ENCODE data around the gene DNTTIP2. TPM values are rescaled to one million over a fixed set of nuclear protein-coding genes. Genes with fewer than 3 reads are reported as not detected.
A peak's percentile ranks its signal among the peaks of the same experiment; 100 is the strongest.
"Not testable (repeated sequence)": the region's sequence is repeated elsewhere in the genome, so short reads cannot be mapped to it uniquely, and the experiment has no call there.

The DNTTIP2 gene
- total RNA-seq, 2 experiments from 2014 or later, result 58.5 to 64.5 TPM

DNA sequence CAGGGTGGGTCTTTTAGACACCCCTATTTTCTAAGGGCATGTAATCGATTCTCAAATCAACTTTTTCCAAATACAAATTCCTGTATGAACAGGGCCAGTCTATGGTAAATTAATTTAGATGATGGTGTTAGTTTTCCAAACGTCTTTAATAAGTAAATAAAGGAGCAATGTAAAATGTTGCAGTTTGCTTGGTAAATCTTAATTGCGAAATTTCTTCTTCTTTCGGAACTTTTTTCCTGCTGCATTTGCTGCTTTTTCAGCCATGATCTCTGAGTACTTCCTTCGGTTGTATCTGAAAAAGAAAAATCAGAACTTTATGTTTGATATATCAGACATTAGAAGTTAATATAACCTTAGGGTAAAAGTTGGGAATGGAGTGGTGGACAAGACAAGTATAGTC lies 9.4 kb downstream of the DNTTIP2 start:
- Mint-ChIP-seq H3K27ac (no peak overlapping the region), H3K4me3 (no peak overlapping the region), H3K9me3 (no peaks in the 10 kb centered on the region), H3K36me3 (ENCODE audit: low read depth) (peaks cover 41% of the 10 kb centered on the region), H3K27me3 (ENCODE audit: low read depth) (no peaks in the 10 kb centered on the region), H3K4me1 (ENCODE audit: low read depth) (peaks cover 7% of the 10 kb centered on the region)
- CTCF ChIA-PET, result no interaction called here
- intact Hi-C loops (cut with micrococcal nuclease), result no loop called here
- no peak for DNase-seq

DNA sequence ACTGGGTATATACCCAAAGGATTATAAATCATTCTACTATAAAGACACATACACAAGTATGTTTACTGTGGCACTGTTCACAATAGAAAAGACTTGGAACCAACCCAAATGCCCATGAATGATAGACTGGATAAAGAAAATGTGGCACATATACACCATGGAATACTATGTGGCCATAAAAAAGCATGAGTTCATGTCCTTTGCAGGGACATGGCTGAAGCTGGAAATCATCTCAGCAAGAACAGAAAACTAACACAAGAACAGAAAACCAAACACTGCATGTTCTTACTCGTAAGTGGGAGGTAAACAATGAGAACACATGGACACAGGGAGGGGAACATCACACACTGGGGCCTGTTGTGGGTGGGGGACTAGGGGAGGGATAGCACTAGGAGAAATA lies 10.5 kb downstream of the DNTTIP2 start:
- H3K9me3 Mint-ChIP-seq; H3K4me3 Mint-ChIP-seq; intact Hi-C loops (cut with micrococcal nuclease); H3K27ac Mint-ChIP-seq; H3K4me1 Mint-ChIP-seq (ENCODE audit: low read depth); H3K27me3 Mint-ChIP-seq (ENCODE audit: low read depth); DNase-seq: not testable (repeated sequence)
- CTCF ChIA-PET, result interaction anchor here (0.5 to 1.0 kb wide), 2 partner anchors 10 to 14 kb away, joined by 3 read pairs; no protein-coding TSS in a partner anchor
- H3K36me3 Mint-ChIP-seq (ENCODE audit: low read depth), result peaks cover 31% of the 10 kb centered on the region

DNA sequence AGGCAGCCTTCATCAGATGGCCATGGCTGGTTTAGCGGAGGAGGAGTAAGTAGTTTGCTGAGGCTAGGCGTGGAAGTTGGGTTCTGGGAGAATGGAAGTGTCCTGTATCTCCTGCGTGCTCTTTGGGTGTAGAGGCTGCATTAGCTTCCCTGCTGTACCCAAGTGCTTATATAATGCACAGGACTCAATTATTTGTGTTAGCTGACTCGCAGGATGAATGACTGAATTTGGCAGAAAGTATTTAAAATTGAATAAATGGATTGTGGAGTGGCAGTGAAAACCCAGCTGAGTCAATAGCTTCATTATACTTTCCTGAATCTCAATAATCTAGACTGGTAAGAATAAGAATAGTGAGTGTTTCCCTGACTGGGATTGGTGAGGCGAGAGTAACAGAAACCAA lies 13.8 kb downstream of the DNTTIP2 start:
- no peaks in the 10 kb centered on the region for H3K27me3 Mint-ChIP-seq (ENCODE audit: low read depth)
- DNase-seq, result no peak
- H3K4me3 Mint-ChIP-seq, result no peak overlapping the region
- CTCF ChIA-PET, result no interaction called here
- H3K4me1 Mint-ChIP-seq (ENCODE audit: low read depth), result no peaks in the 10 kb centered on the region
- no peaks in the 10 kb centered on the region for H3K9me3 Mint-ChIP-seq
- peaks cover 16% of the 10 kb centered on the region for H3K36me3 Mint-ChIP-seq (ENCODE audit: low read depth)
- intact Hi-C loops (cut with micrococcal nuclease), result no loop called here
- H3K27ac Mint-ChIP-seq, result no peak overlapping the region

DNA sequence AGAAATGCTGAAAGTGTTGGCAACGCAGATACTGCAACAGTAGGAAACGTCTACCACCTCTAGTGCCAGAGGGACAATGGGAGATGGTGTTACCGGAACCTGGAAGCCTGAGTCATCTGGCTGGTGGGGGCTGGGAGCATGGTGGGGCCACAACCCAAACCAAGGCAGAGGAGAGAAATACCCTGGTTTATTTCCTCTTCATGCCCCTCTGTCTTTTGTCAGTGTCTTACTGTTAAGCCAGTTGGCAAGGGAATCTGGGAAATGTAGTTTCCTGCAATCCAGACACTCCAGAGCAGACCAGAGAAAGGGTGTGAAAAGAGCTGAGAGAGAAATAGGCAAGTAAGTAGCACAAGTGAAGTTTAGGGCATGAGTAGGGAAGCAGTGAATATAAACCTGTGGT lies 14.8 kb downstream of the DNTTIP2 start:
- H3K4me1 Mint-ChIP-seq (ENCODE audit: low read depth), result no peaks in the 10 kb centered on the region
- H3K27me3 Mint-ChIP-seq (ENCODE audit: low read depth), result no peaks in the 10 kb centered on the region
- H3K36me3 Mint-ChIP-seq (ENCODE audit: low read depth), result peaks cover 11% of the 10 kb centered on the region
- H3K9me3 Mint-ChIP-seq, result no peaks in the 10 kb centered on the region
- no peak overlapping the region for H3K4me3 Mint-ChIP-seq
- intact Hi-C loops (cut with micrococcal nuclease), result no loop called here
- H3K27ac Mint-ChIP-seq, result no peak overlapping the region
- CTCF ChIA-PET, result no interaction called here
- no peak for DNase-seq

DNA sequence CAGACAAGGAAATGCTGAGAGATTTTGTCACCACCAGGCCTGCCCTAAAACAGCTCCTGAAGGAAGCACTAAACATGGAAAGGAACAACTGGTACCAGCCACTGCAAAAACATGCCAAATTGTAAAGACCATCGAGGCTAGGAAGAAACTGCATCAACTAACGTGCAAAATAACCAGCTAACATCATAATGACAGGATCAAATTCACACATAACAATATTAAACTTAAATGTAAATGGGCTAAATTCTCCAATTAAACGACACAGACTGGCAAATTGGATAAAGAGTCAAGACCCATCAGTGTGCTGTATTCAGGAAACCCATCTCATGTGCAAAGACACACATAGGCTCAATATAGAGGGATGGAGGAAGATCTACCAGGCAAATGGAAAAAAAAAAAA lies 21.4 kb downstream of the DNTTIP2 start:
- CTCF ChIA-PET, result interaction anchor here (0.6 kb wide), 2 partner anchors 11 to 496 kb away, joined by 3 to 5 read pairs; no protein-coding TSS in a partner anchor
- H3K27ac Mint-ChIP-seq; H3K36me3 Mint-ChIP-seq (ENCODE audit: low read depth); DNase-seq; H3K4me1 Mint-ChIP-seq (ENCODE audit: low read depth); intact Hi-C loops (cut with micrococcal nuclease); H3K27me3 Mint-ChIP-seq (ENCODE audit: low read depth); H3K9me3 Mint-ChIP-seq; H3K4me3 Mint-ChIP-seq: not testable (repeated sequence)

DNA sequence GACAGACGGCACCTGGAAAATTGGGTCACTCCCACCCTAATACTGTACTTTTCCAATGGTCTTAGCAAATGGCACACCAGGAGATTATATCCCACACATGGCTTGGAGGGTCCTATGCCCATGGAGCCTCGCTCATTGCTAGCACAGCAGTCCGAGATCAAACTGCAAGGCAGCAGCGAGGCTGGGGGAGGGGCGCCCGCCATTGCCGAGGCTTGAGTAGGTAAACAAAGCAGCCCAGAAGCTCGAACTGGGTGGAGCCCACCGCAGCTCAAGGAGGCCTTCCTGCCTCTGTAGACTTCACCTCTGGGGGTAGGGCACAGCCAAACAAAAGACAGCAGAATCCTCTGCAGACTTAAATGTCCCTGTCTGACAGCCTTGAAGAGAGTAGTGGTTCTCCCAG lies 23.0 kb downstream of the DNTTIP2 start:
- H3K27ac Mint-ChIP-seq; H3K9me3 Mint-ChIP-seq; DNase-seq; intact Hi-C loops (cut with micrococcal nuclease); H3K4me3 Mint-ChIP-seq; CTCF ChIA-PET; H3K27me3 Mint-ChIP-seq (ENCODE audit: low read depth); H3K4me1 Mint-ChIP-seq (ENCODE audit: low read depth); H3K36me3 Mint-ChIP-seq (ENCODE audit: low read depth): not testable (repeated sequence)

DNA sequence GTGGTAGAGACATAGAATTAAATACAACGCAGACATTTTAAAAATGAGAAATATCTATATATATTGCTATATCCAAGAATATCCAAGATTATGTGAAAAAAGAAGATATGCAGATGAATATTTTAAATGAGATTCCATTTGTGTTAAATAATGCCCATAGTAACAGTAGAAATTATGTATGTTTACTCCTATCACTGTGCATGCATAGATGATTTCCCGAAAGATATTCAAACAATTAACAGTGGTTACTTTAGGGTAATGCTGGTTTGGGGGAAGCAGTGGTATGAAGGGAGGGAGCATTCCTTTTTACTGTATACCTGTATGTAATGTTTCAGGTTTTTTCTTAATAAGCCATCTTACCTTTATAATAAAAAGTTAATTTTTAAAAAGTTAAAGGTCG lies 25.1 kb downstream of the DNTTIP2 start:
- Mint-ChIP-seq H3K36me3 (ENCODE audit: low read depth) (no peaks in the 10 kb centered on the region), H3K9me3 (peaks cover 5% of the 10 kb centered on the region), H3K27me3 (ENCODE audit: low read depth) (no peaks in the 10 kb centered on the region), H3K4me1 (ENCODE audit: low read depth) (peaks cover 4% of the 10 kb centered on the region), H3K27ac (no peak overlapping the region), H3K4me3 (no peak overlapping the region)
- CTCF ChIA-PET, result interaction anchor here (1.5 kb wide), 1 partner anchor 11 kb away, joined by 6 read pairs; no protein-coding TSS in a partner anchor
- no peak for DNase-seq
- intact Hi-C loops (cut with micrococcal nuclease), result no loop called here

DNA sequence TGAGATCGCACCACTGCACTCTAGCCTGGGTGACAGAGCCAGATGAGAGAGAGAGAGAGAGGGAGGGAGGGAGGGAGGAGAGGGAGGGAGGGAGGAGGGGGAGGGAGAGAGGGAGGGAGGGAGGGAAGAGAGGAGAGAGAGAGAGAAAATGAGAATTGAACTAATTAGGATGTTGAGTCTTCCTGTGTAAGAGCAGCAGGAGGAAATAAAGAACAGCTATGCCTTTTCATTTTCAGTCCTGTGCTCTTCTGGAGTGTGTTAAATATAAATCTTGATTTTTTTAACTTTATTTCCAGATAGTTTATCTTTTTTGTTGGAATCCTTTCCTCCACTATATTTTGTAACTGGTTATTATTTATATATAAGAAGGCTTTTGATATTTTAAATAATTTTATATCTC lies 27.1 kb downstream of the DNTTIP2 start:
- CTCF ChIA-PET, result interaction anchor here (0.9 to 3.0 kb wide), 5 partner anchors 11 to 222 kb away, joined by 3 to 17 read pairs (median 4); no protein-coding TSS in a partner anchor
- H3K4me3 Mint-ChIP-seq, result no peak overlapping the region
- H3K27me3 Mint-ChIP-seq (ENCODE audit: low read depth), result no peaks in the 10 kb centered on the region
- H3K4me1 Mint-ChIP-seq (ENCODE audit: low read depth), result peaks cover 6% of the 10 kb centered on the region
- intact Hi-C loops (cut with micrococcal nuclease), result no loop called here
- H3K9me3 Mint-ChIP-seq, result peaks cover 4% of the 10 kb centered on the region
- no peak overlapping the region for H3K27ac Mint-ChIP-seq
- no peak for DNase-seq
- peaks cover 2% of the 10 kb centered on the region for H3K36me3 Mint-ChIP-seq (ENCODE audit: low read depth)

DNA sequence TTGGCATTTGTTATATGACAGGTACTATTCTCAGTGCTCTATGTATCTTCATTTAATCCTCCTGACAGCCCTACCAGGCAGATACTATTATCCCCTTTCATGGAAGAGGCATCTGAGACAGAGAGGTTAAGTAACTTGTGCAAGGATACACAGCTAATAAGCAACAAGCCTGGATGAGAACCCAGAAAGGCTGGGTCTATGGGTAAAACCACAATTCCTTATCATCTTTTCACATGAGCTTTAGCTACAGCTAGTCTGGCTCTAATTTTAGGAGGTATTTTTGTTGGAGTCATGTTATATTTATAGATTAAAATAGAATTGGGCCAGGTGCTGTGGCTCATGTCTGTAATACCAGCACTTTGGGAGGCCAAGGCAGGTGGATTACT lies 27.7 kb downstream of the DNTTIP2 start:
- peaks cover 2% of the 10 kb centered on the region for H3K36me3 Mint-ChIP-seq (ENCODE audit: low read depth)
- CTCF ChIA-PET, result interaction anchor here (0.7 to 3.0 kb wide), 7 partner anchors 10 to 243 kb away, joined by 3 to 17 read pairs (median 4); no protein-coding TSS in a partner anchor
- intact Hi-C loops (cut with micrococcal nuclease), result no loop called here
- no peak overlapping the region for H3K27ac Mint-ChIP-seq
- no peaks in the 10 kb centered on the region for H3K27me3 Mint-ChIP-seq (ENCODE audit: low read depth)
- H3K4me1 Mint-ChIP-seq (ENCODE audit: low read depth), result peaks cover 6% of the 10 kb centered on the region
- DNase-seq, result no peak
- peaks cover 4% of the 10 kb centered on the region for H3K9me3 Mint-ChIP-seq
- no peak overlapping the region for H3K4me3 Mint-ChIP-seq

DNA sequence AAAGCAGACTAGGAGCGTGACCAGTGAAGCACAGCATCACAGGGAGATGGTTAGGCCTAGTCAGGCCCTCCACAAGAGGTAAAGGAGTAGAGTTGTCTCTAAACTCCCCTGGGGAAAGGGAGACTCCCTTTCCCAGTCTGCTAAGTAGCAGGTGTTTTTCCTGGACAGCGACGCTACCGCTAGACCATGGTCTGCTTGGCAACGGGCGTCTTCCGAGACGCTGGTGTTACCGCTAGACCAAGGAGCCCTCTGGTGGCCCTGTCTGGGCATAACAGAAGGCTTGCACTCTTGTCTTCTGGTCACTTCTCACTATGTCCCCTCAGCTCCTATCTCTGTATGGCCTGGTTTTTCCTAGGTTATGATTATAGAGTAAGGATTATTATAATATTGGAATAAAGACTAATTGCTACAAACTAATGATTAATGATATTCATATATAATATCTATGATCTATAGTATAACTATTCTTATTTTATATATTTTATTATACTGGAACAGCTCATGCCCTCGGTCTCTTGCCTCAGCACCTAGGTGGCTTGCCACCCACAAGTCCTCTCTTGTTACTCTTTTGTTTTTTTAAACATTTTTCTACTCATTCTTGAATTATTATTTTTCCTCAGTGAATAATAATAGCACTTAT lies 28.2 kb downstream of the DNTTIP2 start:
- H3K36me3 Mint-ChIP-seq (ENCODE audit: low read depth); H3K27me3 Mint-ChIP-seq (ENCODE audit: low read depth); H3K9me3 Mint-ChIP-seq; H3K4me1 Mint-ChIP-seq (ENCODE audit: low read depth); H3K27ac Mint-ChIP-seq: not testable (repeated sequence)
- CTCF ChIA-PET, result interaction anchor here (0.7 to 3.0 kb wide), 7 partner anchors 10 to 243 kb away, joined by 3 to 17 read pairs (median 4); no protein-coding TSS in a partner anchor
- DNase-seq, result peak; percentile 79
- intact Hi-C loops (cut with micrococcal nuclease), result loop anchor here (1.0 kb wide), 3 partner anchors 37 to 413 kb away; no protein-coding TSS in a partner anchor
- peak overlapping the region; percentile 3 for H3K4me3 Mint-ChIP-seq

DNA sequence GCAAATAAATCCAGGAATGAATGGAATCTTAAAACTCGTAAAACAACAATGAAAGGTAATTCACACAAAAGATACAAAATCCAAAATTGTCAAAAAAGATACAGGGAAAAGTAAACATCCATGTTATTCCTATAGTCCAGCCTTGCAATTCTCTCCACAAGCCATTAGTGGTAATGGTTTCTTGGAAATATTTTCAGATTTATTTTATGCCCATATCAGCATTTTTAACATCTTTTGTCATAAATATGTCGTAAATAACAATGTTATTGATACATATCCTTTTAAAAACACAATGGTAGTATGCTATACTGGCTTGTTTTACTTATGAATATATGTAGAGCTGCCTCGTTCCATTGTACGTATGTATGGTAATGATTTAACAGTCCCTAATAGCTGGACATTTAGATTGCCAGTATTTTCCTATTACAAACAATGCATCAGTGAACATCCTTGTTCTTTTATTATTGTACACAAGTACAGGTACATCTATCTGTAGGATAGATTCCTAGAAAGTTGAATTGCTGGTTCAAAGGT lies 30.6 kb downstream of the DNTTIP2 start:
- Mint-ChIP-seq H3K27ac (peak overlapping the region; percentile 85), H3K27me3 (ENCODE audit: low read depth) (no peaks in the 10 kb centered on the region), H3K36me3 (ENCODE audit: low read depth) (peaks cover 2% of the 10 kb centered on the region), H3K4me3 (peak overlapping the region; percentile 87), H3K9me3 (peaks cover 4% of the 10 kb centered on the region), H3K4me1 (ENCODE audit: low read depth) (peaks cover 21% of the 10 kb centered on the region)
- CTCF ChIA-PET, result interaction anchor here (0.6 to 1.7 kb wide), 6 partner anchors 10 to 520 kb away, joined by 3 to 4 read pairs (median 3); no protein-coding TSS in a partner anchor
- DNase-seq, result no peak
- intact Hi-C loops (cut with micrococcal nuclease), result loop anchor here (5.0 to 10.0 kb wide), 4 partner anchors 91 to 1364 kb away; partner anchors contain the start of genes DIPK1A and GFI1

DNA sequence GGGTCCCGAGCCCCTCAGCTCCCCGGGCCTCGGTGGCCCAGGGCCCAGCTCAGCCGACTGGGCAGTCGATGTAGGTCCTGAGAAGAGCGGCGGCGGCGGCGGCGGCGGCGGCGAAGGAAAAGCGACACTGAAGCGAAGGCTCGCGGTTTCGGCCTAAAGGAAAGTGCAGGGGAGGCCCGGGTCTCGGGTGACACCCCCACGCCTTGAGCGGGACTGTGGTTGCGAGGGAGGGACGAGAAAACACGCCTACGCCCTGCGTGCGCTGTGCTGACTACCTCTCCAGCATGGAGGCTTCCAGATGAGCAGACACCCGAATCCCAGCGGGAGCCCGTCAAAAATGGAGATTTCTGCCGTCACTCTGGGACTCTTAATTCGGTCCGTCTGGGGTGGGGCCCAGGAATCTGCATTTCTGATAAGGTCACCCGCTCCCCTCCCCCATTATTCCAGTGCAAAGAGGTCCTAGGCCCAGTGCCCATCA lies 31.2 kb downstream of the DNTTIP2 start:
- CTCF ChIA-PET, result interaction anchor here (0.9 to 1.7 kb wide), 3 partner anchors 15 to 411 kb away, joined by 3 to 4 read pairs (median 4); no protein-coding TSS in a partner anchor

More for the DNA sequence above, 31.2 kb downstream of the DNTTIP2 start:
- Mint-ChIP-seq H3K9me3 (peaks cover 4% of the 10 kb centered on the region), H3K27ac (peak overlapping the region; percentile 85), H3K4me3 (peak overlapping the region; percentile 87), H3K4me1 (ENCODE audit: low read depth) (peaks cover 21% of the 10 kb centered on the region), H3K36me3 (ENCODE audit: low read depth) (peaks cover 2% of the 10 kb centered on the region), H3K27me3 (ENCODE audit: low read depth) (no peaks in the 10 kb centered on the region)
- peak; percentile 66 for DNase-seq
- intact Hi-C loops (cut with micrococcal nuclease), result loop anchor here (1.0 to 10.0 kb wide), 11 partner anchors 26 to 1363 kb away; partner anchors contain the start of genes ABCD3, DIPK1A, DNTTIP2 and GCLM

All from activated naive CD4-positive, alpha-beta T cell treated with anti-CD3 and anti-CD28 coated beads for 36 hours (primary cell).